Urinary bladder (tissue), 4 donors: ENCODE data around the gene HSPA1L. TPM values are rescaled to one million over a fixed set of nuclear protein-coding genes. Genes with fewer than 3 reads are reported as not detected.
A peak's percentile ranks its signal among the peaks of the same experiment; 100 is the strongest.
"Not testable (repeated sequence)": the region's sequence is repeated elsewhere in the genome, so short reads cannot be mapped to it uniquely, and the experiment has no call there.

ENCODE experiments used
- DNase-seq: peaks from one replicate; pipeline ENCODE4 v3.0.0-alpha.2; 2015; ENCODE audit errors: extremely low spot score
- H3K27ac ChIP-seq: one replicate; pipeline ENCODE4 v1.5.1; 2013; ENCODE audit warnings: low read depth, mild to moderate bottlenecking, moderate library complexity
- H3K36me3 ChIP-seq: one replicate; pipeline ENCODE4 v1.6.1; 2013; ENCODE audit warnings: mild to moderate bottlenecking, moderate library complexity; ENCODE audit not compliant: insufficient read depth
- H3K4me1 ChIP-seq: one replicate; pipeline ENCODE4 v1.6.1; 2013; ENCODE audit warnings: mild to moderate bottlenecking, moderate library complexity; ENCODE audit not compliant: insufficient read depth
- H3K4me3 ChIP-seq: one replicate; pipeline ENCODE4 v1.5.1; 2013; ENCODE audit warnings: low read depth, low read length
- WGBS: extraction: QIAGEN DNeasy Blood & Tissue Kit; methylation state at CpG from one replicate; pipeline ENCODE4 v1.1.7; 2013; 5-methylcytosine and 5-hydroxymethylcytosine counted together
- polyA plus RNA-seq: library from polyadenylated mRNA; stranded (reverse); fragments of 200-250 nt; gene quantifications from one replicate; pipeline ENCODE4 v1.2.3, GENCODE V29; 2013
- total RNA-seq: library from RNA; depleted of rRNA; stranded (reverse); fragments of >200 nt; gene quantifications from one replicate; pipeline ENCODE4 v1.2.3, GENCODE V29; 2014
- donor health status: healthy with polysubstance abuse.
- donor health status: healthy.

Gene HSPA1L
- total and polyA plus RNA-seq, 2 donors: 2.5 to 2.9 TPM

DNA sequence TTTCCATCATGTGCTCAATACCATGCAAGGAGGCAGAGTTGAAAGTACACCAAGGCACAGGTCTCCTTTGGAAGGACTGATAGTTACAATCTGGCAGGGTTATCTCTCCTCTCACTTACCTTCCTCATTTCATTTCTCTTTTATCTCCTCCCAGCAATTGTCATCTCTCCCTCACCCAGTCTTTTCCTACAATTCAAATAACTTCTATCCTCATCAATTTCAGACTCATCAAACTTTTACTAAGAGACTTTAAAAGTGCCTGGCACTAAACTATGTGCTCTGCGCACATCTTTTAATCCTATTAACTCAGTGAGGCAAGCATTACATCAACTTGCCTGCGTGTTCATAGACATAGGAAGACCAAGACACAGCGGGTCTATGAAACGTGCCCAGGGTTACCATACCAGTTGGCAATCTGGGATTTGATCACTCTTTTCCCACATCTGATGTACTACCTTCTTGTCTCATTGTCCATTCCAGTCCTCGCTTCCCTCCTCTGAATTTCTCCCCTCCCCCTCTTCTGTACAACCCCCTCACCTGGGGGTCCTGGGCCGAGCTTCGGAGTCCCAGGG, 20.7 kb downstream of the HSPA1L start:
- Histone ChIP-seq H3K36me3 (no peaks in the 10 kb centered on the region), H3K4me3 (peak overlapping the region; percentile 90), H3K4me1 (no peaks in the 10 kb centered on the region), H3K27ac (peak overlapping the region; percentile 98)
- 11% methylated on average over 7 of the region's 7 CpGs for WGBS
- no peak for DNase-seq

DNA sequence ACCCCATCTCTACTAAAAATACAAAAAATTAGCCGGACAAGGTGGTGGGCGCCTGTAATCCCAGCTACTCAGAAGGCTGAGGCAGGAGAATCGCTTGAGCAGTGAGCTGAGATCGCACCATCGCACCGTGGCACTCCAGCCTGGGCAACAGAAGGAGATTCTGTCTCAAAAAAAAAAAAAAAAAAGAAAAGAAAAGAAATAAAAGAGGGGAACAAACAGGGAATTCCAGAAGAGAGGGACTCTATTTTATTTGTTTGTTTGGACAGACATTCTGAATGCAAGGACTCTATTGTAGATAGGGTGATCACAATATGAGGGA, 21.2 kb downstream of the HSPA1L start:
- H3K36me3 ChIP-seq, H3K4me1 ChIP-seq, H3K4me3 ChIP-seq, DNase-seq: not testable (repeated sequence)
- peak overlapping the region; percentile 41 for H3K27ac ChIP-seq
- WGBS: 86% methylated on average over 6 of the region's 6 CpGs

DNA sequence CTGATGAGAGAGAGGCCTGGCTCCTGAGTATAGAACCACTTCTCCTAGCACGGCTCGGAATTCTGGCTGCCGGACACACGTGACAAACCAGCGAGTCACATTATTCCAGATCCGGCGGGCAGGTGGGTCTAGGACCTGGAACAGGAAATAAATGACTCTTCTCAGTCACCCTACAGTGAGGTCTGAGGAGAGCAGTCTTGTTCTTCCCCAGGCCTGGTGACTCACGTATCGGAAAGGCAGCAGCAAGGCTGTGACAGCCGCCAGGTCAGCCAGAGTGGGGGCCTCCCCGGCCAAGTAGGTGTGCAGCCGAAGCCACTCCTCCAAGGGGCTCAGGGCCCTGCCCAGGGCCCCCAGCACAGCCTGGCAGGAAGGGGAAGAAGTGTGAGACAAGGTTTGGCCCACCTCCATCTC, 22.3 kb downstream of the HSPA1L start:
- Histone ChIP-seq H3K4me3 (no peak overlapping the region), H3K27ac (no peak overlapping the region), H3K4me1 (no peaks in the 10 kb centered on the region), H3K36me3 (no peaks in the 10 kb centered on the region)
- WGBS: 85% methylated on average over 12 of the region's 12 CpGs
- no peak for DNase-seq

DNA sequence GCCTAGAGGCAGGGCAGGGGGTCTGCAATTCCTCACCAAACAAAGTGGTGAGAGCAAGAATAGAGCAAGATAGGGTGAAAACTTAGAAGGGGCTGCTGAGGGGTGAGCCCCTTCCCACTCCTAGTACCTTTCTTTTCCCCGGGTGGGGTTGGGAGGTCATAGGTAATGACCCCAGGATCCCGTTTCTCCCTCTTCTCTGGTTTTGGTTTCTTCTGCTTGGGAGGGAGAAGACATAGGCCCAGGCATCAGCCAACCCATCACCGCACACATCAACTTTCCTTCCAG, 23.1 kb downstream of the HSPA1L start:
- no peak for DNase-seq
- 78% methylated on average over 3 of the region's 3 CpGs for WGBS
- no peak overlapping the region for H3K4me3 ChIP-seq
- no peaks in the 10 kb centered on the region for H3K36me3 ChIP-seq
- no peaks in the 10 kb centered on the region for H3K4me1 ChIP-seq
- no peak overlapping the region for H3K27ac ChIP-seq

DNA sequence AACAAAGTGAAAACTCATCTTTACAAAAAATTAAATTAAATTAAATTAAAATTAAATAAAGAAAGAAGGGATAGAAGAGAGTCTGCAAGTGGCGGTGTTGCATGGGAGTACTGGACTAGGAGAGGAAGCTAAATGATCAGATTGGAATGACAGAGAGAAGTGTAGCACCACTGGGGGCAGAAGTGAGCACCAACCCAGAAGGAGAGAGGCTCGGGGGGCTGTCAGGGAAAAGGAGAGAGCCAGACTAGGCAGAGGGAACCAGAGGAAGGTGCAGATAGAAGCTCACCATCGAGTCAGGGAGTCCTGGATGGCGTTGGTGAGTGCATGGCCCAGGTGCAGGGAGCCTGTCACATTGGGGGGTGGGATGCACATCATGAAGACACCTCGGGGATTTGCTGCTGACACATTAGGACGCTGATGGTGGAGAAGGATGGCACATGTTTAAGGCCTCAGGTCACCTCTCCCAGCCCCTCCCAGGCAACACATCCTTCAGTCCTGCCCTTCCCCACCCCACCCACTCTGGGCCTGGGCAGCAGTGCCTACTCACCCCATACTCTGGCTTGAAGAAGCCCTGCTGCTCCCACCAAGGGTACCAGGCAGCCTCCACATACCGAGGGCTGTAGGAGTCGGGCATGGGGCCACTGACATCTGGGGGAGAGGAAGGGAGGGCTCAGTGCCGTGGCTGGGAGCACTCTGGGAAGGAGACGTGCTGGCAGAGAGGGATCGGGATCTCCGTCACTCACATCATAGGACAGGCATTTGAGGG, 23.6 kb downstream of the HSPA1L start:
- Histone ChIP-seq H3K27ac (no peak overlapping the region), H3K4me3 (no peak overlapping the region), H3K36me3 (no peaks in the 10 kb centered on the region), H3K4me1 (no peaks in the 10 kb centered on the region)
- DNase-seq: no peak
- 70% methylated on average over 12 of the region's 12 CpGs for WGBS

DNA sequence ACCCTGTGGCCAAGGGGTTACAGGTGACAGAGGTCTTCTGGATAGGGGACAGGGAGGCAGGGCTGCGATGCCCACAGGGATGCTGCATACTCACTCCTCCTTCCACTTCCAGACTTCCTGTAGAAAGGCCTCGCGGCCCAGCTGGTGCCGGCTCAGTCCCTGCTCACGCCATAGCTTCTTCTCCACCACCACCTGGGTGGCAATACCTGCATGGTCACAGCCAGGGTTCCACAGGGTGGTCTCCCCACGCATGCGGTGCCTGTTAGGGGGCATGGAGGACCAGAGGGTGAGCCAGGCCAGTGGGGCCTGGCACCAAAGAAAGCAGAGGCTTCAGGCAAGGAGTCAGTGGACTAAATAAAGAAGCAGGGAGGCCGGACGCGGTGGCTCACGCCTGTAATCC, 29.6 kb downstream of the HSPA1L start:
- no peak for DNase-seq
- Histone ChIP-seq H3K4me1 (no peaks in the 10 kb centered on the region), H3K27ac (no peak overlapping the region), H3K36me3 (no peaks in the 10 kb centered on the region), H3K4me3 (no peak overlapping the region)
- 97% methylated on average over 11 of the region's 11 CpGs for WGBS

DNA sequence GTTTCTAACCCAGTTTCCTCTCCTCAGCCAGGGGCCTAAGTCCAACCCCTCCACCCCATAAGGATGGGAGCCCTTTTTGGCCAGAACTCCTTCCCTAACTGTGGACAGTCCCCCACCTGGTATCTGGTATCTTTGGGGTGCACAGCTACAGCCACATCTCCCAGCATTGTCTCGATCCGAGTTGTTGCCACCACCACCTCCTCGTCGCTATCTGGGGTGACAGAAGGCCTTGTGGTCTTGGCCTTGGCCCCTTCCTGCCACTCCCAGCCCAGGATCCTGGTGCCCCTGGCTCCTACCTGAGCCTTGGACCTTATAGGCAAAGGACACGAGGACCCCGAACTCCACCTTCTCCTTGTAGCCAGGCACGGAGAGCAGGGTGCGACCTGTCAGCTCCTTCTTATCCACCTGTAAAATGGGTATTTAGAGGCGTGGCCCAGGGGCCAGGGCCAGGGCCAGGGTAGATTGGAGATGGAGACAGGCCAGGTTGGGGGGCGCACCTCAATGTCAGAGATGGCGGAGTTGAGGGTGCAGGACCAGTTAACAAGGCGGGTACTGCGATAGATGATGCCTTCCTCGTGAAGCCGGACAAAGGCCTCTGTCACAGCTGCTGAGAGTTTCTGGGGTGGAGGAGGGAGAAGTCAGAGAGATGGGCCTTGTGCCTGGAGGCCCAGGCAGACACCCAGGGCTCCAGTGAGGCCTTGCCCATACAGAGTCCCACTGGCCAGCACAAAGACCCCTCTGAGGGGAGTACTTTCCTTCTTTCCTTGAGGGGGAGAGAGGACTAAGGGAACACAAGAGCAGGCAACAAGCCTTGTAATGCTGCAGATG, 30.8 kb downstream of the HSPA1L start:
- Histone ChIP-seq H3K4me3 (no peak overlapping the region), H3K36me3 (no peaks in the 10 kb centered on the region), H3K4me1 (no peaks in the 10 kb centered on the region), H3K27ac (no peak overlapping the region)
- DNase-seq: no peak
- WGBS: 94% methylated on average over 15 of the region's 15 CpGs

DNA sequence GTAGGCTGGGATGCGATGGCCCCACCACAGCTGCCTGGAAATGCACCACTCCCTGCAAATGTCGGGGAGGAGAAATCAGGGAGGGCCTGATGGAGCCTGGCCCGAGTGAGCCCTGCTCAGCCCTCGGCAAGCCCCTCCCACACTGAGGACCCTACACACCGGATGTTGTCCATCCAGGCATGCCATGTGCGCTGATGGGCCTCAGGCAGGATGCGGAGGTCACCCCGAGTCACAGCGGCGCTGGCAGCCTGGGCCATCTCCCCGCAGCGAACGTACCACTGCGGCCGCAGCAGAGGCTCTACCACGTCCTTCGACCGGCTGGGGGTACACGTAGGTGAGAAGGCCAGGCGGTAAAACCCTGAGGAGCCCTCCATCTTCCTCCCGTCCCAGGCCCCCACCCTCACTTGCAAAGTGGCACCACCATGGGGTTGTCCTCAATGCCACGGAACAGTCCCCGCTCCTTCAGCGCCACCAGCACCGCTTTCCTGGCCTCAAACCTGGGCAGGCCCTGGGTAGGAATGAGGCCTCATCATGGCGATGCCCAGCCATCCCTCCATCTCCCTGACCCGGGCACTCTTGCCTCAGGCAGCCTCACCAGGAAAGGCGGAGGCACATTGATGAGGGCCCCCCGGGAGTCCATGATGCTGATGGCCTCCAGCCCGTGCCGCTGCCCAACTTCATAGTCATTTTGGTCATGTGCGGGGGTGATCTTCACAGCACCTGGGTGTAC, 32.8 kb downstream of the HSPA1L start:
- 92% methylated on average over 32 of the region's 32 CpGs for WGBS
- Histone ChIP-seq H3K36me3 (no peaks in the 10 kb centered on the region), H3K4me1 (no peaks in the 10 kb centered on the region), H3K27ac (no peak overlapping the region), H3K4me3 (no peak overlapping the region)
- DNase-seq: no peak

DNA sequence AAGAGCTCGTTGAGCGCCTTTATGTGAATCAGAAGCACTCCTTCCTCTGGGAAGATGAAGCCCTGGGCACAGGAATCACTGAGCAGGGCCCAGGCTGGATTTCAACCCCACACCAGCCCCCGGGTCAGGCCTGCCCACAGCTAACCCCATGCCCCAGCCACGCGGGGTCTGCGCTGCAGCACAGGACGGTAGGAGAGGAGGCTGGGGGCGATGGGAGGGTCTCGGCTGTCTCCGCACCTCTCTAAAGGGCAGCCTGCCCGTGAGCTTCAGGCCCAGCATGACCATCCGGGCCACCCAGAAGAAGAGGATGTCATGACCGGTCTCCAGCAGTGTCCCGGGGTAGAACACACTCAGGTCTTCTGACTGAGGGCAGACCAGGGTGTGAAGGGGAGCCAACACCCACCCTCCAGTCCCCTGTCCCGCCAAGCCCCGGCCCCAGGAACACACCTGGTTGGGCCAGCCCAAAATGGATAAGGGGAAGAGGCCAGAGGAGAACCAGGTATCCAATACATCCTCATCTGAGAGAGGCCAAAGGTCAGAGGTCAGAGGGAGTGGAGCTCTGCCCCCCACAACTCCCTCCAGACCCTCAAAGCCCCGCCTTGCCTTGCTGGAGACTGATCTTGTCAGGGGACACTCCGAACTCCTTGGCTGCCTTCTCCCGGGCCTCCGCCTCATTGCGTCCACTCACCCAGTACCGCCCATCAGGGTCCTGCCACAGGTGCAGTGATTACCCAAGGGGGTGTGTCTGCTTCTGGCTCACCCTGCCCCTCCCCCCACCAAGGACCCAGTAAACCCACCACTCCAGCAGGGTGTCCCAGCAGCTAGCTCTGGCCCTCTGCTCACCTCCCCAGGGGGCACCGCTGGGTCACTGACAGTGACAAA, 33.6 kb downstream of the HSPA1L start:
- 94% methylated on average over 23 of the region's 23 CpGs for WGBS
- H3K36me3 ChIP-seq: no peaks in the 10 kb centered on the region
- H3K4me1 ChIP-seq: no peaks in the 10 kb centered on the region
- no peak overlapping the region for H3K27ac ChIP-seq
- DNase-seq: no peak
- no peak overlapping the region for H3K4me3 ChIP-seq

DNA sequence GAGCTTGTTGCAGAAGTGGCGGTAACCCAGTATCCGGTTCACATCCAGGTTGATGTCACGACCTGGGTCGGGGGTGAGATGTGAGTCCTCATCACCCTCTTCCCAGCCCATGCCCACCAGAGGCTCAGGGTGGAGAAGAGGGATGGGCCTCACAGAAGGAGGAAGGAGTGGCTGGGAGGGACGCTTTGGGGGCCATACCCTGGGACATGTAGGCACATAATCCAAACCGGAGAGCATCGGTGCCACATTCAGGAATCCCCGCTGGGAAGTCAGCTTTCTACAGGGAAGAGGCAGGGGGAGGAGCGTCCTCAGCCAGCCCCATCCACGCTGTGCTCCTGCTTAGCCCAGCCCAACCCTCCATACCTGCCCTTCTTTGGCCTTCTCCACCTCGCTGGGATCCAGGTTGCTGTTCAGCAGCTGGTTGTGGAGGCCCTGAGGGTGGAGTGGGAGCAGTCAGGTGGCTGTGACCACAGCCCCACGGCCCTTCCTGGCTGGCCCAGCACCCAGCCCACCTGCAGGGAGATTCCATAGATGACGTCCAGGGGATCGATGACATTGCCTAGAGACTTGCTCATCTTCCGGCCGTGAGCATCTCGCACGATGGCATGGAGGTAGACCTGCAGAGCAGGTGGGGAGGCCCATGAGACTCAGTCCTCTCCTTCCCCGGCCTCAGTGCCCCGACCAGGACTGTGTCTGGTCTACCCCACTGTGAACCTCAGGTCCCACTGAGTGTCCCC, 34.4 kb downstream of the HSPA1L start:
- Histone ChIP-seq H3K36me3 (no peaks in the 10 kb centered on the region), H3K4me1 (no peaks in the 10 kb centered on the region), H3K4me3 (no peak overlapping the region), H3K27ac (no peak overlapping the region)
- 89% methylated on average over 20 of the region's 20 CpGs for WGBS
- no peak for DNase-seq

DNA sequence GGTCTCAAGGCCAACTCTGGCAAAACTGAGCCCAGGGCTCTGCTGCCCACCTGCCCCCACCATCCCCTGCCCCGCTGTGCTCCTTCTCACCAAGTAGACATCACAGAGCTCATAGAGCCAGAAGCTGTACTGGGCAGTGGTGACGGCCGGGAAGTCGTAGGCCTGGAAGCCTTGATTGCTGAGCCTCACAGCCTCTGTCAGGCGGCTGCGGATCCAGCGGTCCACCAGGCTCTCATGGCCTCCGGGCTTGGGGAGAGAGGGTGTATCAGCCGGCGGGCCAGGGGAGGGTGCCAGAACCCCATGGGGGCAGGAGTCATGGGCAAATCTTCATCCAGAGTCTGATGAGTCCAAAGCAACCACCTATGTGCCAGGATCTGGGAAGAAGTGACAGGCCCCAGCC, 35.2 kb downstream of the HSPA1L start:
- 94% methylated on average over 10 of the region's 10 CpGs for WGBS
- Histone ChIP-seq H3K36me3 (no peaks in the 10 kb centered on the region), H3K4me3 (no peak overlapping the region), H3K27ac (no peak overlapping the region), H3K4me1 (no peaks in the 10 kb centered on the region)
- no peak for DNase-seq

DNA sequence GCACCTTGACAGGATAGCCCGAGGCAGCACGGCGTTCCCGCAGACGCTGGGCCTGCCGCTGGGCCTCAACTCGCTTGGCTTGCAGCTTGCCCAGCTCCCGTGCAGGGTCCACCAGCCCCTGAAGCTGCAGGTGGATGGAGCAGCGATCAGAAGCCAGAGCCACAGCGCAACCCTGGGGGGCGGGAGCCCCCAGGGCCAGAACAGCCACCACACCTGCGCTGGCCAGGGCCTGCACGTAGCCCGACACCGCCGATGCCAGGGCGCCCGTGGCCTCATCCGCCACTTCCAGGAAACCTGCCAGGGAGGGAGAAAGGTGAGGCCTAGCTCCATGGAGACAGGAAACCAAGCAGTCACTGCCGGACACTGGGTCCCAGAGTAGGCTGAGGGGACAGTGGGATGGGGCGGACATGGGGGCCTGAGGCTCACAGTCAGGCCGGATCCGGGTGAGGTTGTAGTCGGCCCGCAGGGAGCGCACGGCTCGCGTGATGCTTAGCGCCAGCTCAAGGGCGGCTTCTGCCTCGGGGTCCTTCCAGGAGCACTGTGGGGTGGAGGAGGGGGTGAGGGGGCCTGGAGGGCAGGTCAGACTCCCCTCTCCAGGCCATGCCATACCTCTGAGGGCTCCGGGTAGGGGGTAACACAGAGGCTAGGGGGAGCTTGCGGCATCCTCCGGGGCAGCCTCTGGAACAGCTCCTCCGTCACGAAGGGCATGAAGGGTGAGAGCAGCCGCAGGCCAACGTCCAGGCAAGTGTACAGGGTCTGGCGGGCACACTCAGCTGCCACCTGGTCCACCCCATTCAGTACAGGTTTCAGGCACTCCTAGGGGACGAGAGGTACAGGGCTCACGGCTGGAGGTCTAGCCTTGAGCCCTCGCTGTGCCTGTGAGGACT, 35.8 kb downstream of the HSPA1L start:
- 93% methylated on average over 43 of the region's 43 CpGs for WGBS
- Histone ChIP-seq H3K4me1 (no peaks in the 10 kb centered on the region), H3K4me3 (no peak overlapping the region), H3K27ac (no peak overlapping the region), H3K36me3 (no peaks in the 10 kb centered on the region)
- no peak for DNase-seq
